Activated CD4-positive, alpha-beta T cell treated with anti-CD3 and anti-CD28 coated beads for 1 hour (primary cell): ENCODE results near the gene HPGDS.
"Not testable (repeated sequence)": the region's sequence is repeated elsewhere in the genome, so short reads cannot be mapped to it uniquely, and the experiment has no call there.

Experiments used
- DNase-seq: peaks from one replicate; pipeline ENCODE4 v3.0.0-alpha.2; 2020

HPGDS gene

DNA sequence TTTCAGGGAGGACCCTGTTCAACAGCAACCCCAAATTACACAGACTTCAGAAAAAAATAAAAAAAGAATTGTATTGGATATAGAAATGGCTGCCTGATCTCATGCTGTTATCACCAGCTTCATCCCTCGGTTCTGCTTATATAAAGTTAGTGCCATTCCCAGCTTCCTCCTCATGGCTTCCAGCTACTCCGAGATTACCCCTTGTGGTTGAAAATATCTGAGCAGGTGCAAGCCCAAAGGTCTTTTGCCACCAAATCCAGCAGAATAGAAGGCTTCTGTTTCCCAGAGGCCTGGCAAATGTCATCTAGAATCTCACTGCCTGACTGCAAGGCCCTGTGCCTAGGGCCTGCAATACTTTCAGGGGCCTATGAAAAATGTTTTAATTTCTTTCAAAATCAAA, 13.8 kb upstream of the HPGDS start:
- DNase-seq, result no peak

DNA sequence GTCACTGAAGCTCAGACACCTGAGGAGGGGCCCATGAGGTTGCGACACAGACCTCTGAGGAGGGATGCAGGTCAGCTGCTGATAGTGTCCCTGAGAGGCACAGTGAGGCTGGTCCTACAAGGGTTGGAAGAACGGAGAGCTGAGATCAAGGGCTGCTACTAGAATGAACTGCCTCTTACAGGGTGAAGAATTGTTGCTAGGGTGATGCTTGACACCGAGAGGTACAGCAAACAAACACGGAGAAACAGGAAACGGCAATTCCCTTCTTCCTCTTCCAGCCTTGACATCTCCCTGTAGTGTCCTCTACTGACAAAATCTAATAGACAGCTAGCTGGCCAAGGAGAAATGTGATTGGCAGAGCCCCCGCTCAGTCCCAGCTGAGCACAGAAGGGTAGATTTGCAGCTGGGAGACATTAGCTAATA, 11.8 kb upstream of the HPGDS start:
- no peak for DNase-seq

DNA sequence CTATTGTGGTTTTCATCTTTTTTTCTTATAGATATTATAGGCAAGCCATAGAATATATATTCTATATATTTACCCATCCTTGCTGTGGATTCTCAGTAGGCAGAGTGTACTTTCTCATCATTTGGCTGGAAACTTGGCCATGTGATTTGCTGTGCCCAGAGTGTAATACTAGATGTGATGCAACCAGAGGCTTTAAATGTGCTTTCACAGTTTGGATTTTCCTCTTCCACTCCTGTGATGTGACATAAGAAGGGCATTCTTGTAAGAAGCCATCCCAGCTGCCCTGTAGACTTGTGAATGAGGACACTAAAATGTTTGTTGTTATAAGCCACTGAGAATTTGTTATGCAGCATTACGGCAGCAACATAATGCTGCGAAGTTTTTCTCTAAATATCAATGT, 10.4 kb upstream of the HPGDS start:
- no peak for DNase-seq

DNA sequence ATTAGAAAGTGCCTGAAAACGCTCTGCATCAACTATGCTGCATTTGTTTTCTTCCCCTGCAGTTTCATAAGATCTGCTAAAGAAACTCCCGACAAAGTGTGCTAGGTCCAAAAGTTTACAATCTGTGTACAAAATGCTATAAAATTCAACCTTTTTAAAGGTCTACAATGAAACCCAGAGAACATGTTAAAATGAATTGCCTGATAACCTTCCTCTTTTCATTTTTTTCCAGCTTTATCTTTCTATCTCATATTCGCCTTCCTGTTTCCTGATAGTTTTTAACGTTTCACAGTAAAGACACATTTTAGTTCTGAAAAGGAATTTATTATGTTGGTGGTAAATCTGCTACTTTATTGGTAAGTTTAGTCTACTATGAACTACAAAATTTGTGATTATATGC, 9.5 kb upstream of the HPGDS start:
- no peak for DNase-seq

DNA sequence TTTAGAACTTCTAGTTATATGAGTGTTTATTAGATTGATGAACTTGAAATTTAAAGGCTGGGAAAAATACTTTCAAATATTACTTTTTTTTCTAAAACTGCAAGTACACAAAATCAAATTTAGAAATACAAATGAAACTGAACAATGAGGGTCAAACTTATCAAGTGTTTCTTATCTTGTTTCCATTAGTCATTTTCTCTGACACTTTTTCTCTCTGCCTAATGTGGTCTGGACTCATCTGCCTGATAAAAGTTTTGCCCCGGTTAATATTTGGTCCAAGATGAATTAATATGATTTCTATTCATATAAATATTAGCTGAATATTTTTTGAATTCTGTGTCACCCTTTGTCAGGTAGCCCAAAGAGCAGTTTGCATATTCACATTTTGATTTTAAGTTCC, 8.7 kb upstream of the HPGDS start:
- no peak for DNase-seq

DNA sequence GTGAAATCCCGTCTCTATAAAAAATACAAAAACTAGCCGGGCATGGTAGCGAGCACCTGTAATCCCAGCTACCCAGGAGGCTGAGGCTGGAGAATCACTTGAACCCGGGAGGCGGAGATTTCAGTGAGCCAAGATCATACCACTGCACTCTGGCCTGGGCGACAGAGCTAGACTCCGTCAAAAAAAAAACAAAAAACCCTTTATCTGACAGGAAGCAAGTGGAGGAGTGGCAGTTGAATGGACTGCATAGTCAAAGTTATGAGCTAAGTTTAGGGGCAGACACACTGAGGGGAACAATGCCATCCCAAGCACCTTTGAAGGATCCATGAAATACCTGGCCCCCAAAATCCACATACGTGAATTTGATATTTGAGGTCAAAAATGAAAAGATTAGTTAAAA, 7.5 kb upstream of the HPGDS start:
- no peak for DNase-seq

DNA sequence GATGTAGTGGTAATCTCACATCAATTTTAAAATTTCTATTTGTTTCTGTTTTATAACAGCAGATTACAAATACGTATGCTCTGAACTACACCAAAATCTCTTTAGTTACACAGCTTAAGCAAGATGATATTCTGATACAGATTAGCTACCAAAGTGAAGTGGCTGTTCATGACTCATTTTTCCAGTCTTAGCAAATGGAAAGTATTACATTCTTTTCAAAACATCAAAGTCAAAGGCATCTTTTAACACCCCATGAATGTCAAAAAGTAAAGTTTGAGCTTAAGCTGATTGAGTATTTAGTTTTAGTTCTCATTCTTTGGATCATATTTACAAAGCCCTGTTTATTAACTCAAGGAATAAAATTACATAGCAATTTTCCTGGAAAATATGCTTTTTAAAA, 6.6 kb upstream of the HPGDS start:
- DNase-seq, result no peak

DNA sequence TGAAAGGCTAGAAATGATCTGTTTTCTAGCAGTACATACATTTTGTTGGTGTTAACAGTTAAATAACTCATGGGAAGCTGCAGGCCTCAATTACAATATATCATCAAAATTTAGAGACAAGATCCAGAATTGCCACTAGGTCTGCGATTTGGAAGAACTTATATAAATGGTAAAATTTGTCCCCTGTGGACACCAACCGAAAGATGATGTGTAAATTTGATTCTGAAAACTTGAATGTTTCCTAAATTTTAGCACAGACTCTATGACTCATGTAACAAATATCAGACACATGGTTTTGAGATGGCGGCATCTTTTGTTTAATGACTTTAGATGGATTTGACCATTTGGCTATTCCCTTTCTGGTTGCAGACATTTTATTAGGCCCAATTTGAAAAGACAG, 6.0 kb upstream of the HPGDS start:
- no peak for DNase-seq

DNA sequence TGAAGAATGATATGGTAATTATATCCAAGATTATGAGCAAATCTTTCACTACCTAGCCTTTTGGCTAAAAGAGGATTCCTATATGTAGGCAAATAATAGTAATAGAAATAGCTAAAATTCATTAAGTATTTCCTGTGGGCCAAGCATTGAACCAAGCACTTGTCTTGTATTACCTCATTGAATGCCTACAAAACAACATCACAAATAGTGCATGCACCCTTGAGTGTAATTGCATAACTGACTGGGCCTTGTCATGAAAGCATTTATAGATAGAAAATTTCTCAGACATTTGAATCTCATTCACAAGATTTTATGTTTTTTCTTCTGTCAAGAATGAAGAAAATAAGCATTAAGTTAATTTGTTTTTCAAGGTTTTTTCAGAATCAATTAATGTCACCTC, 3.9 kb upstream of the HPGDS start:
- DNase-seq, result no peak

DNA sequence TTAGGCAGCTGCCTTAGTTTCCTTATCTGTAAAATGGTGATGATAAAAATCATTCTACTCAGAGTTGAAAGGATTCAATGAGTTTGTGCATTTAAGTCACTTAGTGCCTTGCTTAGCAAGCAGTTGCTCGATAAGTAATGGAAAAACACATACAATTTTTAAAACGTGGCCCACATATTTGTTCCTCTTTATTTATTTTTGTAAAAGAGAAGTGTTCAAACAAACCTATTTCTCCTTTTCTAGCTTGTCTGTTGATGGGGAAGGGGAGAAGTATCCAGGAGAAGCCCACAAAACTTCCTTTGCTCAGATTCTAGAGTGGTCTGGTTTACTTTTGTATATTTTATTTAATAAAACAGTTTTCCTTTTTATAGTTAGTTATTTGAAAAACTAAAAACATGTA, 3.3 kb upstream of the HPGDS start:
- no peak for DNase-seq

DNA sequence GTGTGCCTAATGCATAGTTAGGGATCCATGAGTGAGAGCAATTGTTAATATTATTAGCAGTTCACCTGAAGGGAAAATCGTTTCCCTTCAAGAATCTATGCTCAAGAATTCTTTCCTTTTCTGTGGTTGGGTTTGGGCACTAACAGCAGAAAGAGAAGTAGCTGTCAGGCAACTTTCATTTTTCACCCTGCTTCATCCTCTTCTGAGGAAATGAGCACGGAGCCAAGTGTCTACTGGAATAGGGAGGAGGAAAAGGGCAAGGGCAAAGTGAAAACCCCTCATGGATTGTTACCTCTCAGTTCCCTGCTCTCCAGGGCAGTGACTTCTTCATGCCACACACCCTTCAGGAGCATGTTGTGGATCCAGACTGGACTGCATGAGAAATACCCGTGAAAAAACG, 2.6 kb upstream of the HPGDS start:
- no peak for DNase-seq

DNA sequence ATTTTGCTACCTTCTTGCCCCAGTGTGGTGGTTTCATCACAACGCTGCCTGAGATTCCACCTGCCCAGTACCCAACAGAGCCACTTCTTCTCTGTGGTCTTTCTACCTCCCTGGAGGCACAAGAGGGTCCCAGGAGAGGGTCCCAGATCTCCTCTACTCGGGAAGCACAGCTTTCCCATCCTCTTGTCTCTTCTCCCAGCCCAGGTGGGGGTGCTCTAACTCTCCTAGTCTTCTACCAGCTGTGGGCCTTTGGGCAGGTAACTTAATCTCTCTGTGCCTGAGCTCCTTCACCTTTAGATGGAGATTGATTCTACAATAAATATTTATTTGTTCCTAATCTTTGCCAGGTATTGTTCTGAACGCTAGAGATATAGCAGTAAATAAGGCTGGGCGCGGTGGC, 1.8 kb upstream of the HPGDS start:
- no peak for DNase-seq

DNA sequence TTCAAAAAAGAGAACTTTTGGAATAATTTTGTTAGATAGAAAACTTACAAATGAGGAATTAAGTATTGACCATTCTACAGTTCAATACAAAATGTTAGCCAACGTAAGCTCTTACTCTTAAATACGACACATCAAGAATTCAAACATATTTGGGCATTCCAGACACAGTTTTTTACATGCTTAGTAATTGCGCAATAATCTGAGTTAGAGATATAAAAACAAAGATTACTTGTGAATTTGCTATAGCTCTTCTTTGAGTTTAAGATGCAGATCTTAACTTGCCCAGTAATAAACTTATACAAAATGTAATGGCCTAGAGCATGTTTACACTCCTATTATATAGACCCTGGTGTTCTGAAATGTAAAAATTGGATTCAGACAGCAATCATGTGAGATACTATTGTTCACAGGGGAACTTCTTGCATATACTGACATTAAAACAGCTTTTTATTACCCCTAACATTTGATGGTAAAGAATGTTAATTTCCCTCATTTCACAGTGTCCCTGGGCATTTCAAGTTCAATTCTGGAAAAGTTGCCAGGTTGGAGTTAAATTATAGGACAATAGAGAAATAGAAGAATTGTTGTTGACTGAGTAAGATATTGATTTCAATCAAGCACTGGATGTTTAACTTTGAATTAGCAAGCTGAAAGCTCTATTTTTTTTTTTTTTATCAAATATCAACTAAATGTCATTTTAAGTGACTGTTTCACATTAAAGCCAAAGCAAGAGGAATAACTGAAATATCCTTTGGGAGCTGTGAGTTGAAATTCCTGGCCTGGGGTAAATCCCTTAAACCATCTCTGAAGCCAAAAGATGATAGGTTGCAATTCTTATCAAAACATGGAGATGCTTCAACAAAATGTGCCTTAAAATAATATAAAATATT, 910 bp downstream of the HPGDS start:
- DNase-seq, result no peak

DNA sequence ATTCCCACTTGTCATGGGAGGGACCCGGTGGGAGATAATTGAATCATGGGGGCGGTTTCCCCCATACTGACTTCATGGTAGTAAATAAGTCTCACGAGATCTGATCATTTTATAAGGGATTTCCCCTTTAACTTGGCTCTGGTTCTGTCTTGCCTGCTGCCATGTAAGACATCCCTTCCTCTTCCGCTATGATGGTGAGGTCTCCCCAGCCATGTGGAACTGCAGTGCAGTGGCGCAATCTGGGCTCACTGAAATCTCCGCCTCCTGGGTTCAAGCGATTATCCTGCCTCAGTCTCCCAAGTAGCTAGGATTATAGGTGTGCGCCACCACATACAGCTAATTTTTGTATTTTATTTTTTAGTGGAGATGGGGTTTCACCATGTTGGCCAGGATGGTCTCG, 2.9 kb downstream of the HPGDS start:
- no peak for DNase-seq

DNA sequence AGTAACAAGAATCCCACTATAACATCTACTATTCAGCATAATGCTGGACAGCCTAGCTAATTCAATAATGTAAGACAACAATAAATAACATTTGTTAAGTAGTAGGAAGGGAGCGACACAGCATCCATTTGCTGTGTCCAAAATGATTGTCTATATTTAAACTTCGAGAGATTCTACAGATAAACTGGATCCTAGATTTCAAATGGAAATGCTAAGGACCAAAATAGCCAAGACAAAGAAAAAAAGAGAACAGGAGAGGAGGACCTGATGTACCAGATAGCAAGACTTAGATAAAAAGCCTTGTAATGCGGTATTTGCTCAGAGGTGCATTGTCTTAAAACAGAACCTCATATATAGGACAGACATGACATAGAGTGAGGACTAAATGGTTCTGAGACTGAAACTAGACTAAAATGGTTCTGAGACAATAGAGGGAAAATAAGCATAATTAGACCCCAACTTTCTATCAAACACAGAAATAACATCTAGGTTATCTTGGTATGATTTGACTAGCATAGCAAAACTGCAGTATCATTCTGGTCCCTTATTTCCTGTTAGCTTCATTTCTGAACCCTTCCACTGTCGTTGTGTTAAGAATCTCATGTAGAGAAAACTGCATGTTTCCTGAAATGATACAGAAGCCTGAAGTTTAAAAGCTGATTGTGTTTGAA, 3.8 kb downstream of the HPGDS start:
- DNase-seq, result no peak

DNA sequence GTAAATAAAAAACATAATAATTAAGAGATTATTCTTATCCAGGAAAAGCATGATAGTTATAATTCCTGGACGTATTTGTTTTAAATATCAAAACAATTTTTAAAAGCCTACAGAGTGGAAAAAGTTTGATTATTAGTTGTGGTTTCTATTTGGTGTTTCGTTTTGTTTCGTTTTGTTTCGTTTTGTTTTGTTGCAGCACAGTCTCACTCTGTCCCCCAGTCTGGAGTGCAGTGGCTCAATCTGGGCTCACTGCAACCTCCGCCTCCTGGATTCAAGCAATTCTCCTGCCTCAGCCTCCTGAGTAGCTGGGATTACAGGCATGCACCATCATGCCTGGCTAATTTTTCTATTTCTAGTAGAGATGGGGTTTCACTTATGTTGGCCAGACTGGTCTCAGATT, 5.8 kb downstream of the HPGDS start:
- DNase-seq, result not testable (repeated sequence)

DNA sequence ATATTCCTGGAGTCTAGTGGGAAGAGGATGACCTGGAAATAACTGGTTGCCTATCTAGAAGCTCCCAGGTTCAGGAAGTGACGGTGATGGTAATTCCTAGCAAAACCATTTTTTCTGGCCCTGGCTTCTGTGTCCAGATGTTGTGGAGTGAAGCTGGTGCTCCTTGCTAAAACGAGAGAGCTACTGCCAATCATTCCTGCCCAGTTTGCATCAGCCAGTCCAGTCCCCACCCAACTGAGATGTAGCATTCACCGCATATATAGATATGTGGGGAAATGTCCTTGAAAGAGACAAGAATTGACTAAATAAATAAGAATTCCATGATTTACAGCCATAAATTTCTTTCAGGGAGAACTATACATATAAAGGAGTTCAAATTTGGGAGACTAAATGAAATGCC, 6.3 kb downstream of the HPGDS start:
- DNase-seq, result no peak

DNA sequence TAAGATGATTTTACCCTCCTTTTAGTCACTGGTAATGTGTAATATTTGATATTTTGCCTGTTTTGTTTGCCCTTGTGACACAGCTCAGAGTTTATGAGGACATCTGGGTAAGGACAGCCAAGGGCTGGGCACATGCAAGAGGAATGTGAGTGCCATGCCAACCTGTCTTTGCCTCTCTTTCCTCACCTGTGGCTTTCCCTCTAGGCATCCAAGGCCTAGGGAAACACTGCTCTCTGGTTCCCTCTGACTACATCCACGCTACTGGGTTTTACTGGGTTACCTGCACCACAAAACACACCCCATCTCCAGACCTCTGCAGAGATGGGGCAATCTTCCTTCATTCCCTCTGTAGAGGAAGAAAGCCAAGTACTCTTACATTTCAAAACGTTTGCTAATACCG, 7.7 kb downstream of the HPGDS start:
- no peak for DNase-seq

DNA sequence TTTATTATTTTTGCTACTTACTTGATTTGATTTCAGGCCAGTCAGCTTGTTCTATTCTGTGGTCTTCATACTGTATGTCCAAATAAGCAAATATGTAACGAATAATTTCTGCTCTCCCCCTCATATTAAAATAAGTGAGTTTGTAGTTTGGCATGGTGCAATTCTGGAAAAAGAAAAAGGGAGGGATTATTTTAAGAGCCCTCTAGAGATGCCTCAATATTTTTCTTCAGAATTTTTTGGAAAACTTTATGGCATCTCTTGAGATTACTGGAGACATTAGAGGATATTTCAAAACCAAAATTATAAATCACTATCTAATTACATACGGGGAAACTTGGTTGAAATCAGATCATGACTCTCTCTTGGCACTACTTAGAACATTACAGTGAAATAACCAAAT, 8.2 kb downstream of the HPGDS start:
- no peak for DNase-seq

DNA sequence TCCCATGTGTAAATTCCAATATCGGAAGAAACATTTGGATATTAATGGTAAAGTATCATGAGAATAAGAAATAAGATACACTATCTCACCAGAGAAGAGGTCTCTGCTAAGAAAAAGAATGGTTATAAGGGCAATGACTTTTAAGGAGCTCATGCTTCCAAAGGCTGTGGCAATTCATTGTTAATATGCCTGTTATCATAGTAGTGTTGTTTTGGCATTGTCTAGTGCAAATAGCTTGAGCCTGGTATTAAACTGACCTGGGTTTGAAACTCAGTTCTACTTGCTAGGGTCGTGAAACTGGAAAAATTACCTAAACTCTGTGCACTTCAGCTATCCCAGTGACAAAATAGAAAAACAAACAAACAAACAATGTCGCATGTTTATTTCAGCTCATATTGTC, 8.8 kb downstream of the HPGDS start:
- DNase-seq, result no peak

DNA sequence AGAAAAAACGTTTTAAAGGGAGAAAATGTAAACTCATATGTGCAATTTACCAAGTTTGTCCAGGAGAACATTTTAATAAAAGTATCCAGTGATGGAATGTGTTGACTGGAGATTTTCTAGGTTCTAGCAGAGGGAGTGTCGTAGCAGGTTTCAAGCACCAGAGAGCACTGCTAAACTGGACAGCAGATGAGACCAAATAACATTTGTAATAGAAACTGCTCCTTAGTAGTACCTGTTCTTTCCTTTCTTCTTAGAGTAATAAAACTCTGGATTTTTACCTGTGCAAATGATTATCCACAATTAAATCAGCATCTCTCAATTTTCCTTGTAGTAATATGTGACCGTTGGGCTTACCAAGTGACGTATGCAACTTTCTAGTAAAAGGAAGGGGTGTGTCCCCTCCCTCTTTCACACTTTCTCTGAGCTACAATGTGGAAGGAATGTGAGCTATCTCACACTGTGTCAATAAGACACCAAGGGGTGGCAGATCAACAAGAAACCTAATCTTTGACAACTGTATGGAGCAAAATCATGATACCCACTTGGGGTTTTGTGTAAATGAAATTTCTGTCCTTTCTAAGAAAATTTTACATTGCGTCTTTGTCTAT, 9.5 kb downstream of the HPGDS start:
- no peak for DNase-seq

DNA sequence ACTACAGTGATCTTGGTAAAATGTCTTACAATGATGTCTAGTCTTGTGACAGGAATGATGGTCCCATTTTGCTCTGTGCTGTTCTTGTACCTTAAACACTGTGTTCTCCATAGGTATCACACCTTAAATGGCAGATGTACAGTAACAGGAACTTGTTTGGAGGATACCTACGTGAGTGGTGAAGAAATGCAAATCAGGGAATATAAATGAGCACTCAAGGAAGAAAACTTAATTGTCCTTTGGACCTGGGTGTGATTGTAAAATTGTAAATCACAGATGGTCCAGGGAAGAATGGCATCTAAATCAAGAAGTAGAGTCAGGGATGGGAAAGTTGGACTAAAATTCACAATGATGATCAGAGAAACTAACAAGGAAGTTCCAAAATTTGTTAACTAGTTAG, 12.7 kb downstream of the HPGDS start:
- no peak for DNase-seq

DNA sequence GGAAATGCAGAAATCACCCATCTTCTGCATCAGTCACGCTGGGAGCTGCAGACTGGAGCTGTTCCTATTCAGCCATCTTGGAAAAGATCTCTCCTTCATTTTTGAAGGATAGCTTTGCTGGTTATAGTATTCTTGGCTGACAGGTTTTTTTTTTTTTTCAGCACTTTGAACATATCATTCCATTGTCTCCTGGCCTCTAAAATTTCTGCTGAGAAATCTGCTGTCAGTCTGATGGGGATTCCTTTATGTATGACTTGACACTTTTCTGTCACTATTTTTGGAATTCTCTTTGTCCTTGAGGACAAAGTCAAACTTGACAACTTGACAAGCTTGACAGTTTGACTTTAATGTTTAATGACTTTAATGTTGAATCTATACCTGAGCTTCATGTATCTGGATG, 16.8 kb downstream of the HPGDS start:
- DNase-seq, result no peak

DNA sequence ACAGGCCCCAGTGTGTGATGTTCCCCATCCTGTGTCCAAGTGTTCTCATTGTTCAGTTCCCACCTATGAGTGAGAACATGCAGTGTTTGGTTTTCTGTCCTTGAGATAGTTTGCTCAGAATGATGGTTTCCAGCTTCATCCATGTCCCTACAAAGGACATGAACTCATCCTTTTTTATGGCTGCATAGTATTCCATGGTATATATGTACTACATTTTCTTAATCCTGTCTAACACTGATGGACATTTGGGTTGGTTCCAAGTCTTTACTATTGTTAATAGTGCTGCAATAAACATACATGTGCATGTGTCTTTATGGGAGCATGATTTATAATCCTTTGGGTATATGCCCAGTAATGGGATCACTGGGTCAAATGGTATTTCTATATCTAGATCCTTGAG, 22.7 kb downstream of the HPGDS start:
- DNase-seq, result not testable (repeated sequence)
